Kidney tubule cell (primary cell): ENCODE data around the gene AP5S1.

Experiments
- DNase-seq: peaks from one replicate; pipeline ENCODE4 v3.0.0-alpha.2; 2018; ENCODE audit warnings: low spot score

The AP5S1 gene

GRCh38 chr20:3846378-3846739 lies 26.0 kb downstream of the AP5S1 start:
- no peak for DNase-seq

DNA sequence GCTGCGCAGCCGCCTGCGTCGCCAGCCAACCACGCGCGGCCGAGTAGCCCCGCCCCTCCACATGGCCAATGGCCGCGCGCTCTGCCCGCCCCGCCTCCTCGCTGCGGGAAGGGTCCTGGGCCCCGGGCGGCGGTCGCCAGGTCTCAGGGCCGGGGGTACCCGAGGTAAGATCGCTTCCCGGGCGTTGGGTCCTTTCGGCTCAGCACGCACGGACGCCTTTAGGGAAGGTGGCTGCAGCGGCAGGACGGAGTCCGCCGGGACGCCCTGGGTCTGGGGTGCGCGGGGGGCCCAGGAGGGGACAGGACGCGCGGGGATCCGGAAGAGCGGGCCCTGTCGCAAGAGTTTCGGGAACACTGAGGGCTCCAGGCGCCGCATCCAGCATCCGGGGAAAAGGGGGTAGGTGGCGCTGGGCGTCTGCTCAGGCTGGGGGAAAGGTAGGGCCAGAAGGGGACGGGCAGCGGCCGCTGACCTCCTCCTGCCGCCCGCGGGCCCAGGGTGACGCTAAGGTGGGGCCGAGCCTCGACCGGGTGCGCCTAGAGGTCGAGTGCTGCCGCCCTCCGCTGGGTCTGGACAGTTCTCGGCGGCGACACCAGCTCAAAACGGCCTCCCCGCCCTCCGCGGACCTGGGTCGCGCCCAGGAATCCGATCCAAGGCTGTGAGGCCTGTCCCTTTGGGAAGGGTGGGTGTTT lies 26.5 kb downstream of the AP5S1 start, which contains the start of gene MAVS:
MAVS (plus strand) TSS at position 95 of the 689 bp plus-strand sequence. CDS start 7,791 bp downstream, outside the sequence.
- peak; percentile 84 for DNase-seq

- DNase-seq = peak; percentile 53
Observed at GRCh38 chr20:3847429-3847940, 27.1 kb downstream of the AP5S1 start.

DNA sequence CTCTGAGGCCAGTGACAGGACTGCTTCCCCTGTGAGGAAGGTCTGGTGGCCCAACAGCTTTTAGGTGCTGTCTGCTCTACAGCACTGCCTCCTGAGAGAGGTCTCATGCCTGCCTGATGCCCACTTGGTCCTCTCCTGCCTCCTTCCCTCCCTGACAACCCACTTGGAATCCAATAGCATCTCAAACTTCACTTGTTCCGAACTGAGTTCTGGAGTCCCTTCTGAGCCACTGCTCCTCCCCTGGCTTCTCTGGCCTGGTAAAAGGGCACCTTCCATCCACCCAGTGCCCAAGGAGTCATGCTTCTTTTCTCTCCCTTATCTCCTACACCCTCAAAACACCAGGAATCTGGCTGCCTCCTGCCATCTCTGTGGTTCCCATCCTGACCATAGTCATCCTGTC lies 28.2 kb downstream of the AP5S1 start:
- DNase-seq = no peak

DNA sequence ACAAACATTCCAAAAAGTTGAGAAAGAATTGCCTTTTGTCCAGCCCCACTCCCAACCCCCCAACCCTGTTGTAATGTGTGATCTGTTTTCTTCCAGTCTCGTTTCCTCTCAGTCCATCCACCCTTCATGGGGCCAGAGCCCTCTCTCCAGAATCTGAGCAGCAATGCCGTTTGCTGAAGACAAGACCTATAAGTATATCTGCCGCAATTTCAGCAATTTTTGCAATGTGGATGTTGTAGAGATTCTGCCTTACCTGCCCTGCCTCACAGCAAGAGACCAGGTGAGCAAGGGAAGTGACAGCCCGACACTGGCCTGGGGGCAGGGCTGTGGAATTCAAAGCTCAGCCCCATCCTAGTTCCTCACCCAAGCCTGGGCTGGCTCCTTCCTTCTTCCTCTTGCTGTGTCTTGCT lies 34.1 kb downstream of the AP5S1 start:
- no peak for DNase-seq

DNA sequence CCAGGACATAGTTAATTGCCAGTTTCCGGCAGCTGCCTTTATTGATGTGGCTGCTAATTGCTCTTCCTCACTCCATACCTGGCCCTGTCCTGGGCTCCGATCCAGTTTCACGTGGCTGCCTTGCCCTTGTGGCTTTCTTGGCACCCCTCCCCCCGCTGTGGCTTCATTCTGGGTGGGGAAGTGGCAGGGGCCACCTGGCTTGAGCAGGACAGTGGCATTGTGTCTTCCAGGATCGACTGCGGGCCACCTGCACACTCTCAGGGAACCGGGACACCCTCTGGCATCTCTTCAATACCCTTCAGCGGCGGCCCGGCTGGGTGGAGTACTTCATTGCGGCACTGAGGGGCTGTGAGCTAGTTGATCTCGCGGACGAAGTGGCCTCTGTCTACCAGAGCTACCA lies 37.1 kb downstream of the AP5S1 start:
- DNase-seq = no peak

GRCh38 chr20:3858689-3859088 lies 38.3 kb downstream of the AP5S1 start:
- DNase-seq = no peak

GRCh38 chr20:3861191-3861590 lies 40.8 kb downstream of the AP5S1 start:
- no peak for DNase-seq

DNA sequence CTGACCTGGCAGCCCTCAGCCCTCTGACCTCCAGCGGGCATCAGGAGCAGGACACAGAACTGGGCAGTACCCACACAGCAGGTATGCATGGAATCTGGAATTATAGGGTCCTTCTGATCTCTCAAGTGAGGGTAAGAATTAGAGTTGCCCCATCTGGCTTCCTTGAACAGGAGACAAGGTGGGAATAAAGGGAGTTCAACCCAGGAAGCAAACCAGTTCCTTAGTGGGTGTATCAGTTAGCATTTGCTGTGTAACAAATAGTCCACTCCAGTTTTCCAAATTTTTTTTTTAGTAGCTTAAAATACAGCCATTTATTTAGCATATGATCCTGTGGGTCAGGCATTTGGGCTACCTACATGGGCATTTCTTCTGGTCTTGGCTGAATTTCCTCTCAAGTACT lies 42.0 kb downstream of the AP5S1 start:
- DNase-seq = no peak

DNA sequence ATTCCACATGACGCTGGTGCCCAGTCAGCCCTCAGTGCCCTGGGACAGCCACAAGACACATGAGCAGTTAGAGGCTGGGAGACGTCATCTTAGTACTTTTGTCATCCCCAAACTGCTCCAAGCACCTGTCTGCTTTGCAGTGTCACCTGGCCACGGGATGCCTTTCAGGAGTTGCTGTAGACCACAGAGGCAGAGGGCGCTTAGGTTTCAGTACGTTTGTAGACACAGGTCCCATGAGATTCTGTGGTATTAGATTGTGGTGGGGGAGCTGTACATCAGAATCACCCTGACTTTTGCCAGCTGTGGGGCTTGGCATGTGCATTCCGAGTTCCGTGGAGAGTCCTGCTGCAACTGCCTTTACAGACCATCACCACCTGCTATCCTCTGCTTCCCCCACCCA lies 43.0 kb downstream of the AP5S1 start:
- DNase-seq = no peak

DNA sequence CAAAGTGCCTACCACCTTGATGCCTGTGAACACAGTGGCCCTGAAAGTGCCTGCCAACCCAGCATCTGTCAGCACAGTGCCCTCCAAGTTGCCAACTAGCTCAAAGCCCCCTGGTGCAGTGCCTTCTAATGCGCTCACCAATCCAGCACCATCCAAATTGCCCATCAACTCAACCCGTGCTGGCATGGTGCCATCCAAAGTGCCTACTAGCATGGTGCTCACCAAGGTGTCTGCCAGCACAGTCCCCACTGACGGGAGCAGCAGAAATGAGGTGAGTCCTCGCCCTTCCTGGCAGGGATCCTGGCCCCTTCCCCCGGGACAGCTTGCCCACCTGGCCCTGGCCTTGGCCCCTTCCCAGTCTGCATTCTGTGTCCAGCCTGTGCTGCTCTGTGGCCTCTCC lies 44.2 kb downstream of the AP5S1 start:
- DNase-seq = no peak

DNA sequence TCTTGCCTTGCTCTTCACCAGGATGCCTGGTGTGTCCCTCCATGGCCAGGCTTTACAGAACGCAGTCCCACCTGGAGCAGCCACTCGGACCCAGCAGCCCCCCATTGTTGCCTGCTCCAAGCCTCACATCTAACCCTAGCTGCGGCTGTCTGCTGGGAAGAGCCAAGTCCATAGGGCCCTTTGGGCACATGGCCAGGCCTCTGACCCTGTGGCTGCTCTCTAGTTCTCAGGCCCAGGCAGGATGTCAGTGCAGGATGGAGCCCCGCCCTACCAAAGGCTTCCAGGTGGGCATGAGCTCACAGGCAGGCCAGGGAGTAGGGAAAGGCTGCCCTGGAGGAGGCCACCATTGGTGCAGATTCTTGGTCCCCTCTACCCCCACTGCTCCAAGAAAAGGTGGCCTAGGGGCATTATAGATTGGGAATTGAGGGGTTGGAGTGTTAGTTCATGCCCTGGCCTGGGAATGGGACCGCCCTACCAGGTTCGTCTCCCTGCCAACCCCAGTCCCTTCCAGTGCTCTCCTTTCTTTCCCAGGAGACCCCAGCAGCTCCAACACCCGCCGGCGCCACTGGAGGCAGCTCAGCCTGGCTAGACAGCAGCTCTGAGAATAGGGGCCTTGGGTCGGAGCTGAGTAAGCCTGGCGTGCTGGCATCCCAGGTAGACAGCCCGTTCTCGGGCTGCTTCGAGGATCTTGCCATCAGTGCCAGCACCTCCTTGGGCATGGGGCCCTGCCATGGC lies 45.0 kb downstream of the AP5S1 start:
- DNase-seq = no peak

GRCh38 chr20:3865887-3866407 lies 45.6 kb downstream of the AP5S1 start:
- DNase-seq = no peak

DNA sequence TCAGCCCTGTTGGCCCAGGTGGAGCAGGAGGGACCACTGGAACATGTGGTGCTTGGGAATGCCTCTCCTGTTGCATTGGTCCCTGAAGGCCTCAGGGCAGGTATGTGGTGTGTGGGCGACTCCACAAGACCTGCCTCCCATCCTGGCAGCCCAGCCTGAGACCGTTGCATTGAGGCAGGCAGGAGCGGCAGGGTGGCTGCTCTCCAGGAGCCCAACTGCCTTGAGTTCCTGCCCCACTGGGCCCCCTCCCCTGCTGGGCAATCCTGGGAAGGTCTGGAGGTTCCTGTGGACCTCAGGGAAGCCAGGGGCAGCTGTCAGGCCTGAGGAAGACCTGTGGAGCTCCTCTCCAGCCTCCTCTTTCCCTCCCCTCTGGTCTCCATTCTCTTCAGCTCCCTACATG lies 46.1 kb downstream of the AP5S1 start:
- DNase-seq = no peak

DNA sequence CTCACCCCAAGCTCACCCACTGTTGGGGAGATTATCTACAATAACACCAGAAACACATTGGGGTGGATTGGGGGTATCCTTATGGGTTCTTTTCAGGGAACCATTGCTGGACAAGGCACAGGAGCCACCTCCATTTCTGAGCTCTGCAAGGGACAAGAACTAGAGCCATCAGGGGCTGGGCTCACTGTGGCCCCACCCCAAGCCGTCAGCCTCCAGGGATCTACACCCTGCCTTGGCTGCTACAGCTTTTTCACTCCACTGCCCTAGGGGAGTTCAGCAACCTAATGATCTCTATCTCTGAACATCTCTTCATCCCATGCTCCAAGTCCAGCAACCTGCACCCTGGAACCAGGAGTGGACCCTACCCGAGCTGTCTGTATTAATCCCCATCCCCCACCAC lies 47.5 kb downstream of the AP5S1 start:
- DNase-seq = no peak

DNA sequence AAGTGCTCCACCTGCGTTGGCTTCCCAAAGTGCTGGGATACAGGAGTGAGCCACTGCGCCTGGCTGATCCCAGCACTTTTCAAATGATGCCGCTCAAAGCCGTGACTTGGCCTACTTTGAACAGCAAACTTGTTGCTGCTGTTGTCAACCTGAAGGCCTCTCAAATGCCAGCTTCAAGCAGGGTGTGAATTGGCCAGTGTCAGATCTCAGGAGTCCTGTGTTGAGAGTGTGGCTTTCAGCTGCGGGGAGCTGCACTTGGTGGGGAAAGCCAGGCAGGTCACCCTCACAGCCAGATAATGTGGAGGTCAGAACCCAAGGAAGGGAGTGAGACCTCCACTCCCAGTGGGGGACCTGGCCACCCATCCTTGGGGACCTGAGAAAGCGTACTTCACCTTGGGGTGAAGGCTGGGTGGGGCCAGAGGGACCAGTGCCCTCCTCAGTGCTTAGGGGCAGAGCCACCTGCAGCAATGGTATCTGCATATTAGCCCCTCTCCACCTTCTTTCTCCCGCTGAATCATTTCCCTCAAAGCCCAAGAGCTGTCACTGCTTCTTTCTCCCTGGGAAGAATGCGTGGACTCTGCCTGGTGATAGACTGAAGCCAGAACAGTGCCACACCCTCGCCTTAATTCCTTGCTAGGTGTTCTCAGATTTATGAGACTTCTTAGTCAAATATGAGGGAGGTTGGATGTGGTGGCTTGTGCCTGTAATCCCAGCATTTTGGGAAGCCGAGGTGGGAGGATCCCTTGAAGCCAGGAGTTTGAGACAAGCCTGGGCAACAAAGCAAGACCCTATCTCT lies 49.7 kb downstream of the AP5S1 start:
- DNase-seq = no peak

DNA sequence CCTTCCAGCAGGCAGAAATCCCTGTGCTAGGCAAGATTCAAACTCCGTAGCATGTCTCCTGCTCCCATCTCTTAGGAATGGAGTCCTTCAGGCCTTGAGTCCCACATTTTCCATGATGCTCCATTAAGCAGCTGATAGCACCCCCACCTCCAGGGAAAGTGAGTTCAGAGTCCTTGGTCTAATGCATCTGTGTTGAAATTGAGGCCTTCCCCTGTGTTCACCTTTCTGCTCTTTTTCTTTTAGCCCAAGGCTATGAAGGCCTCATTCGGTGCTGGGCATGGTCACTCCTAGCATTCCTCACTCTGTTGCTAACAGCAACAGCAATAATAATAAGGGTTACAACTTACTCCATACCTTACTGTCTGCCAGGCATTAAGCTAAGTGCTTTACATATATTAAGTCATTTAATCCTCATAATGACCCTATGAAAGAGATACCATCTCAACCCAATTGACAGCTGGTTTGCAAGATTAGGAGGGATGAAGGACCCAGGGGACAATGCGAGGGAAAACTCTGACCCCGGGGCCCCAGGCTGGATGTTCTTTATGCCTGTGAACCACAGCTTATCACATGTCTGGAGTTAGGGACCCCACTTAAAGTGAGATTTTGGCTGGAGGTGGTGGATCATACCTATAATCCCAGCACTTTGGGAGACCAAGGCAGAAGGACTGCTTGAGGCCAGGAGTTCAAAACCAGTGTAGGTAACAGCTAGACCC lies 51.4 kb downstream of the AP5S1 start:
- no peak for DNase-seq

- DNase-seq = no peak
Observed at GRCh38 chr20:3873507-3873906, 53.2 kb downstream of the AP5S1 start.

DNA sequence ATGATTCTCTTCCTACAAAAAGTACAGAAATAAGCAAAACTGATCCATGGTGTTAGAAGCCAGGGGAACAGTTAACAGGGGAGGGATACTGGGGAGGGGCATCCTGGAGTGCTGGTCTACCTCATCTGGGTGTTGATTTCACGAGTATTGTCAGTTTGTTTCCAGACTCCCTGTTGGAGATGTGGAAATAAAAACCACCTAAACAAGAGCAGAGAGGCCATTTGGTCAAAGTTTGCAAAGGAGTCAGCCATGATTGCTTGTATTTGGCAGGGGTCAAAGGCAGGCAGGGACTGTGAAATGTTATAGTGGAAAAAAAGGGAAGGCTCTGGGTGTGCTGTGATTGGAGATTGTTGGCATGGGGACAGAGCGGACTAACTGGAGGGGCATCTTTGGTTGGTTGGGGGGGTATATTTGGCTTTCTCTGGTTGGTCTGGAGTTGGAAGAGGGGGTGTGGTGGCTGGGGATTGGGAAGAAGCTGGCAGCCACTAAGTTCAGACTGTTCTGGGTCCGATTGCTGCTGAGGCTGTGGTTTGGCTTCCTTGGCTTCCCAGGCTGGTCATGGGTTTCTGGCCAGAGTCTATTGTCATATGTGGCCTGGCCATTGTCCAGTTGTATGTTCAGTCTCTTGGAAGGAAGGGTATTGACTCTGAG lies 54.0 kb downstream of the AP5S1 start:
- DNase-seq = no peak

DNA sequence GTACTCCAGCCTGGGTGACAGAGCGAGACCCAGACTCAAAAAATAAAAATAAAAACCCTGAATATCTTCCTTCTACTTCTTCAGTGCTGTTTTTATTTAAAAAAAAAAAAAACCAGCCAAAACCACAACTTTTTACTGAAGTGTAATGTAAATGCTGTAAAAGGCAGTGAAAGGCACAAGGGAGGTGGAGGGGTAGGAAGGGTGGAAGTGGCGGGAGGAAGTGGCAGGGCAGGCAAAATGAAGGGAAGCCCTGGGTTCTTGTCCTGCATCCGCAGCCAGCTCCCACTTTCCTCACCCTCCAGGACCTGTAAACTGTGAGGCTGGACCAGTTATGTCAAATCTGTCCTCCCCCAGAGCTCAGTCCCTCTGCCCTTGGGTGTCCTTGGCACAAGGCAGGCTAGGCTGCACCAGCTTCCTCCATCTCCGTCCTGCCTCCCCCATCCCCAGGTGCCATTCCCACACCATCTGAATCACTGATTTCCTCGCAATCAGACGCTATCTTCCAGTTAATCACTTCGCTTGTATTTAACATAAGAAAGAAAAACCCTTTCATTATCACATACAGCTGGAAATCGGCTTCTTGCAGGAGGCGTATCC lies 55.1 kb downstream of the AP5S1 start:
- DNase-seq = no peak

DNA sequence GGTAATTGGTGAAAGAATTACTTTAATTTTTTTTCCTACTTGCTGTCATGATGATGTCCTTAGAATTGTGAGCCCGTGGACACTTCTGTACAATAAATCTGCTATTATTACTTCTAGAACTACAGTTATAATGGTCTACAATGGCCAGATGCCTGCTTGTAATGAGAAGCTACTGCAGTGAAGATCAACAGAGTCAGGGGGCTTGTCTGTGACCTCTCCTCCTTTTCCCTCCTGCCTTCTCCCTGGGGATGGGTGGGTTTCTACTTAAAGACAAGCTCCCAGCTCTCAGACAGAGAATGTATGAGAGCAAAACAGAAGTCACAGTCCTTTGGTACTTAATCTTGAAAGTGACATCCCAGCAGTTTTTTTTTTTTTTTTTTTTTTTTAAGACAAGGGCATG lies 55.7 kb downstream of the AP5S1 start:
- DNase-seq = no peak
